Jurkat, Clone E6-1 (cell line): ENCODE results near the gene SREK1. TPM values are rescaled to one million over a fixed set of nuclear protein-coding genes. Genes with fewer than 3 reads are reported as not detected.
"Not testable (repeated sequence)": the region's sequence is repeated elsewhere in the genome, so short reads cannot be mapped to it uniquely, and the experiment has no call there.

Experiments
- DNase-seq: peaks from one replicate; pipeline ENCODE4 v3.0.0-alpha.2; 2011; ENCODE audit warnings: low read depth, low spot score
- H3K4me3 ChIP-seq: 2 replicates; pipeline ENCODE4 v1.5.1; 2011; ENCODE audit warnings: mild to moderate bottlenecking, low read length, control low read depth, moderate library complexity
- polyA plus RNA-seq: library from polyadenylated mRNA; unstranded; fragments of >200 nt; gene quantifications from one replicate; pipeline ENCODE4 v1.2.1, GENCODE V29; 2012; ENCODE audit warnings: missing spikeins; ENCODE audit not compliant: insufficient read length, insufficient read depth

Gene SREK1
- 44.5 TPM for polyA plus RNA-seq

GRCh38 chr5:66144074-66144833 lies at the start of gene SREK1:
TSS of gene SREK1 (plus strand) at chr5:66144300. CDS start at chr5:66144377, 77 bp downstream.
- DNase-seq, result peak; percentile 88
- peak within 1 kb of the TSS; percentile 97 for H3K4me3 ChIP-seq

- DNase-seq, result no peak
- H3K4me3 ChIP-seq, result no peak overlapping the region
Observed at GRCh38 chr5:66100851-66101250, 43.2 kb upstream of the SREK1 start.

- H3K4me3 ChIP-seq, result no peak overlapping the region
- no peak for DNase-seq
Observed at GRCh38 chr5:66113160-66113559, 30.9 kb upstream of the SREK1 start.

- no peak overlapping the region for H3K4me3 ChIP-seq
- no peak for DNase-seq
Observed at GRCh38 chr5:66118304-66118703, 25.8 kb upstream of the SREK1 start.

- DNase-seq, result no peak
- no peak overlapping the region for H3K4me3 ChIP-seq
Observed at GRCh38 chr5:66122379-66123034, 21.6 kb upstream of the SREK1 start.

GRCh38 chr5:66129144-66129543 lies 15.0 kb upstream of the SREK1 start:
- H3K4me3 ChIP-seq, result no peak overlapping the region
- DNase-seq, result no peak

GRCh38 chr5:66130493-66130892 lies 13.6 kb upstream of the SREK1 start:
- no peak for DNase-seq
- no peak overlapping the region for H3K4me3 ChIP-seq

- H3K4me3 ChIP-seq, result no peak overlapping the region
- DNase-seq, result no peak
Observed at GRCh38 chr5:66134407-66134861, 9.7 kb upstream of the SREK1 start.

GRCh38 chr5:66136053-66136452 lies 8.0 kb upstream of the SREK1 start:
- DNase-seq, result no peak
- H3K4me3 ChIP-seq, result no peak overlapping the region

- DNase-seq, H3K4me3 ChIP-seq: not testable (repeated sequence)
Observed at GRCh38 chr5:66136944-66137343, 7.2 kb upstream of the SREK1 start.

GRCh38 chr5:66138637-66139317 lies 5.3 kb upstream of the SREK1 start:
- H3K4me3 ChIP-seq, result no peak overlapping the region
- no peak for DNase-seq

GRCh38 chr5:66139318-66139712 lies 4.8 kb upstream of the SREK1 start:
- H3K4me3 ChIP-seq, result no peak overlapping the region
- DNase-seq, result no peak

GRCh38 chr5:66142417-66142816 lies 1.7 kb upstream of the SREK1 start:
- H3K4me3 ChIP-seq, result no peak overlapping the region
- DNase-seq, result no peak

- DNase-seq, result no peak
Observed at GRCh38 chr5:66143473-66144073, 527 bp upstream of the SREK1 start.

GRCh38 chr5:66144834-66145390 lies 812 bp downstream of the SREK1 start:
- DNase-seq, result no peak
- H3K4me3 ChIP-seq, result peak overlapping the region; percentile 97

More at GRCh38 chr5:66143473-66144073, 527 bp upstream of the SREK1 start:
- H3K4me3 ChIP-seq, result peak overlapping the region; percentile 97

- peak overlapping the region; percentile 97 for H3K4me3 ChIP-seq
- no peak for DNase-seq
Observed at GRCh38 chr5:66145737-66146136, 1.6 kb downstream of the SREK1 start.

GRCh38 chr5:66149950-66150349 lies 5.8 kb downstream of the SREK1 start:
- no peak for DNase-seq
- H3K4me3 ChIP-seq, result no peak overlapping the region

- DNase-seq, result no peak
- no peak overlapping the region for H3K4me3 ChIP-seq
Observed at GRCh38 chr5:66151030-66151429, 6.9 kb downstream of the SREK1 start.

- no peak overlapping the region for H3K4me3 ChIP-seq
- DNase-seq, result no peak
Observed at GRCh38 chr5:66151491-66151890, 7.4 kb downstream of the SREK1 start.
